PC-9 (cell line): ENCODE measurements around the gene MAL.

Experiments used
- CTCF ChIP-seq: fragments of 200-600 bp; sonication (generic); conservative IDR thresholded peaks from 2 replicates; pipeline ENCODE4 v1.6.1; 2017; ENCODE audit warnings: mixed run types, antibody characterized with exemption, mild to moderate bottlenecking, moderate library complexity
- EZH2 ChIP-seq: fragments of 200-600 bp; sonication (generic); IDR thresholded peaks from 2 replicates; pipeline ENCODE4 v1.8.0; 2017; ENCODE audit warnings: antibody characterized with exemption, low read depth

DNA sequence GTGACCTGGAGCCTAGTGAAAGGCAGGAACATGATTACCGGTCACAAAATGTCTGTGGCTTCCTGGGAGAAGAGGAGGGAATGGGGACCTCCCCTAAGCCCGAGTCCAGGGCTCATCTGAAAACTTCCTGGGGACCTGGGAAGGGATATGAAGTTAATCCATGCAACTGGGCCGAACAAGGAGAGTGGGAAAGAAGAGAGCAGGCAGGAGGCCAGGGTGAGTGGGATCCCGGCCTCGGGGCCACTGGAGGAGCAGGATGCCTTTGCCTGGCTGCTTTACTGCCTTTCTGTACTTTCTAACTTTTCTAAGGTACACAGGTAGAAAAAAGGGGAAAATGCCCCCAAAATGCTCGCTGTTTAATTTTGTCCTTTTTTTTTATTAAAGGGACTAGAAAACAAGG, 43.4 kb upstream of the MAL start:
- TF ChIP-seq CTCF (no peak), EZH2 (no peak)
